SK-N-SH treated with all-trans-retinoic acid at 6 μM for 48 hours (cell line): Measurements from ENCODE around the gene TOGARAM1.

Source experiments
- SNAI2 ChIP-seq: fragments of 250-450 bp; sonication (Bioruptor Pico); IDR thresholded peaks from 2 replicates; pipeline ENCODE4 v1.5.0; 2020; ENCODE audit warnings: mild to moderate bottlenecking, moderate library complexity
- TCF4 ChIP-seq: fragments of 250-450 bp; sonication (Bioruptor Pico); IDR thresholded peaks from 2 replicates; pipeline ENCODE4 v1.8.0; 2021; ENCODE audit warnings: mild to moderate bottlenecking, moderate library complexity, borderline replicate concordance
- ZFP30 ChIP-seq: fragments of 450-650 bp; formaldehyde crosslinking; IDR thresholded peaks from 2 replicates; pipeline ENCODE4 v1.5.0; 2022; ENCODE audit warnings: mild to moderate bottlenecking, moderate library complexity
- ZNF8 ChIP-seq: fragments of 450-650 bp; formaldehyde crosslinking; IDR thresholded peaks from 2 replicates; pipeline ENCODE4 v1.5.0; 2020; ENCODE audit warnings: mild to moderate bottlenecking, moderate library complexity
- TF ChIP-seq, protein P1 (sequence below): fragments of 250-450 bp; sonication (Bioruptor Pico); IDR thresholded peaks from 2 replicates; pipeline ENCODE4 v1.5.1; 2021; ENCODE audit warnings: mild to moderate bottlenecking, moderate library complexity

DNA sequence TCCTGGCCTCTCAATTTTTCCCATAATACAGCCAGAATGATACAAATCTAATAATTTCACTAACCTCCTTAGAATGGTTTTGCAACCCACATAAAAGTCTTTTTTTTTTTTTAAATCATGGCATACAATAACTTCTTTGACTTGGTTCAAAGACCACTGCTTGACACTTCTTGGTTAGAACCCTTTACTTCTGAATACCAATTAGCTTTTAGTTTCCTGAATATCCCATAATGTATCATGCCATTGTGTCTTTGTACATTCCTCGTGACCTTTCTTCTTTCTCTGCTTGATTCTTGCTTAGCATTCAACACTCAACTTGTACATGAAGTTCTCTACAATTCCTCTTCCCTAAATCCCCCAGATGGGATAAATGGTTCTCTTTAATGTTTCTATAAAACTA lies 19.6 kb upstream of the TOGARAM1 start:
- TF ChIP-seq ZFP30 (CRISPR knock-in tag) (no peak), TCF4 (CRISPR knock-in tag) (no peak), SNAI2 (no peak), ZNF8 (CRISPR knock-in tag) (no peak)
- TF ChIP-seq, protein P1, sequence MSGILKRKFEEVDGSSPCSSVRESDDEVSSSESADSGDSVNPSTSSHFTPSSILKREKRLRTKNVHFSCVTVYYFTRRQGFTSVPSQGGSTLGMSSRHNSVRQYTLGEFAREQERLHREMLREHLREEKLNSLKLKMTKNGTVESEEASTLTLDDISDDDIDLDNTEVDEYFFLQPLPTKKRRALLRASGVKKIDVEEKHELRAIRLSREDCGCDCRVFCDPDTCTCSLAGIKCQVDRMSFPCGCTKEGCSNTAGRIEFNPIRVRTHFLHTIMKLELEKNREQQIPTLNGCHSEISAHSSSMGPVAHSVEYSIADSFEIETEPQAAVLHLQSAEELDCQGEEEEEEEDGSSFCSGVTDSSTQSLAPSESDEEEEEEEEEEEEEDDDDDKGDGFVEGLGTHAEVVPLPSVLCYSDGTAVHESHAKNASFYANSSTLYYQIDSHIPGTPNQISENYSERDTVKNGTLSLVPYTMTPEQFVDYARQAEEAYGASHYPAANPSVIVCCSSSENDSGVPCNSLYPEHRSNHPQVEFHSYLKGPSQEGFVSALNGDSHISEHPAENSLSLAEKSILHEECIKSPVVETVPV (CRISPR knock-in tag) = no peak
